GM18868 (cell line): ENCODE measurements around the gene KAT6B.
"Not testable (repeated sequence)": the region's sequence is repeated elsewhere in the genome, so short reads cannot be mapped to it uniquely, and the experiment has no call there.

Experiments
- ATAC-seq: cut with Tn5 transposase; IDR thresholded peaks from one replicate; pipeline ENCODE4 v1.9.1; 2021; ENCODE audit warnings: mild to moderate bottlenecking, moderate library complexity; ENCODE audit not compliant: unreplicated experiment

The KAT6B gene

DNA sequence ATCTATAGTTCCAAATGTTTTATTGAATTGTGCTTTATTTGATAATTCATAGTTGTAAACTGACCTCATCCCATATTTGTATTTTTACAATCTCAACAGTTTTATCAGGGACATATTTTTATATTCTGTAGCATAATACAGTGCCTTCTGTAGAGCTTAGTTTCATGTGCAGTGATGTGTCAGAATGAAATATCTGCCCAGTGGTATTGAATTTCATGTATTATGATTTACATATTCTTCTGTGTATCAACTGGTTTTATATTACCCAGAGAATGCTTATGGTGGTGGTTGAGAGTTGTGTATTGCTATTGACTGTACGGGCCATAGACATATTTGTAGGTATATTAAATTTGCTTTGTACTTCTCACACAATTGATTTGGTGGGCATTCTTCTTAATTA lies 89.9 kb downstream of the KAT6B start:
- no peak for ATAC-seq

DNA sequence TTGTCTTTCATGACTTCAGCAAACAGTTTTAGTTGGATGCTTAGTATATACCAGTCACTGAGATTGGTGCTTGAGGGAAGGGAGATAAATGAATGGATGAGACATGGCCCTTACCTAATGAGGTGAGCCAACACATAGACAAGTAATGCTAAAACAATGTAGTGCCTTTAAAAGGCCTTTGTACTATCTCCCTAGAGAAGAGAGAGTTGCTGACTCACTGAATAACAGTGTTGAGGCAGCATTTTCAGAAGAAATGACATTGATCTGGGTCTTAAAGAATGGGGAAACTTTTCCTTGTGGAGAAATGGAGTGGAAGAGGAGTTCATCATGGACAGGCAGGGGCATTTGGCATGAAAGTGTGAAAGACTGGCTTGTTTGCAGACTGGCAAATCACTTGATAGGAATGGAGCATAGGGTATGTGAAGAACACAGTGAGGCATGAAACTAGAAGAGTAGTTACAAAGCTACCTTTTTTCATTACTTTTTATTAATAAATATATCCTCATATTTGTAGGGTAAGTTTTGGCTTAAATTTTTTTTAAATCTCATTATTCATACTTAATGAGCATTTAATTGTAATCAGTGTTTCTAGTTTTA lies 91.2 kb downstream of the KAT6B start:
- ATAC-seq, result no peak

DNA sequence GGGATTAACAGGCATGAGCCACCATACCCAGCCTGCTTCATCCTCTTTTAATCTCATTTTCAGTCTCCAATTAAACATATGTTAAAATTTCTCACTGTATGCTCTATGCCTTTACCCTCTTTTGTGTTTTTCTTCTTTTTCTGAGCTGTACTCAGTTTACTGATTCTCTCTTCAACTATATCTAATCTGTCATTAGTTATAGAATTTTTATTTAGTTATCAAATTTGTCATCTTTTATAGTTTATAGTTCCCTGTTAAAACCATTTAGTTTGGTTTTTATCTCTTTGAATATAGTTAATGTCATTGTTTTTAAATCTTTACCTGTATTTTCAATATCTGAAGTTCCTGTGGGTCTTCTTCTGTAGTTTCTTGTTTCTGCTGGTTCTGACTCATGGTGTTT lies 93.3 kb downstream of the KAT6B start:
- no peak for ATAC-seq

DNA sequence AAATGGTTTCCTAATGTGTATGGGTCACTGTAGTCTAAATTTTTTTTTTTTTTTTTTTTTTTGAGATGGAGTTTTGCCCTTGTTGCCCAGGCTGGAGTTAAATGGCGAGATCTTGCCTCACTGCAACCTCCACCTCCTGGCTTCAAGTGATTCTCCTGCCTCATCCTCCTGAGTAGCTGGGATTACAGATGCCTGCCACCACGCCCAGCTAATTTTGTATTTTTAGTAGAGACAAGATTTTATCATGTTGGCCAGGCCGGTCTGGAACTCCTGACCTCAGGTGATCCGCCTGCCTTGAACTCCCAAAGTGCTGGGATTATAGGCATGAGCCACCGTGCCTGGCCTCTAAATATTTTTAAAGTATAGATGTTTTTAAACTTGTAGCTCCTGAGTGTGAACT lies 94.7 kb downstream of the KAT6B start:
- not testable (repeated sequence) for ATAC-seq

DNA sequence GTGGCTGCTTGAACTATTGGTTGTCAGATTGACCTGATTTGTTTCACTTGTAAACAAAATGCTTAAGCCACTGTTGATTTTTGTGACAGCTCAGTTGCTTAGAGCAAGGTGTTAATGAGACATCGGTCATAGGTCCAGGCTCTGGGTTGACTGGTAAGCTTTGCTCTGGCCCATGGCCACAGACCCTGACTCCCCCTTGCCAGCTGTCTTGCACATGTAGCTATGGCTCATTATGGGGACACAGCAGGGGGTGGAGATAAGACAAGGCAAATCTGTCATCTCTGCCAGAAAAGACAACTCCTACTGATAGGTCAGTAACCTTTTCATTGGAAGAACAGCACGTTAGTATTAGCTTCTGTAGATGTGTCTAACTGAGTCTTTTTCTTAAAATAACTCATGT lies 95.3 kb downstream of the KAT6B start:
- ATAC-seq, result no peak

DNA sequence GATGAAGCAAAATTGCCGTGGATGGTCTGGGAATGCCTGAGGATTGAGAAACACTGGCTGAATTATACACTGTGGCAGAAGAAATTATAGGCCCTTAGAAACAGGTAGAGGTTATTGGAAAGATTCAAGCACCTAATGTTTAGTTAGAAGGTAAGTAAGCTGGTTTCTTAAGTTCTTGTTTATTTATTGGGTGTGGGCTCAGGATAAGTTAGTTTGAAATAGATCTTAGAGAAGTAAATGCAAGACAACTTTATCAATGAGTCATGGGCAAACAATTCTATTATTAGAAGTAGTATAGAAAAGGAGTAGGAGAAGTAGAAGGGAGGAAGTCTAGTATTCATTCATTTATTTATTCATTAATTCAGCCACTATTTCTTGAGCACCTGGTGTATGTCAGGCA lies 96.5 kb downstream of the KAT6B start:
- no peak for ATAC-seq

DNA sequence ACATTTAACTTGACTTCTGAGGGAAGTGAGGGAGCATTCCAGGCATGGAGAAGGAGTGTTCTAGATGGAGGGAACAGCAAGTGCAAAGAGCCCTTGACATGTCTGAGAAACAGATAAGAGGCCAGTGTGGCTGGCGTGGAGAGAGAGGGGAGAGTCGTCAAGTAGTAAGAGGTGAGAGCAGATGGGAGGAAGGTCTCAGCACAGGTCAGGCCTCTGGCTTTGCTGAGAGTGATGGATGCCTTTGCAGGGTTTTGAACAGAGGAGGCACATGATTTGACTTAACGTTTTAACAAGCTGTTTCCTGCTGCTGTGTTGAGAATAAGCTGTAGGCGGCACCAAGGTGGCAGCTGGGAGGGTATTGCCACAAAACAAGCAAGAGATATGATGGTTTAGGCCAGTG lies 97.2 kb downstream of the KAT6B start:
- peak; percentile 46 for ATAC-seq

DNA sequence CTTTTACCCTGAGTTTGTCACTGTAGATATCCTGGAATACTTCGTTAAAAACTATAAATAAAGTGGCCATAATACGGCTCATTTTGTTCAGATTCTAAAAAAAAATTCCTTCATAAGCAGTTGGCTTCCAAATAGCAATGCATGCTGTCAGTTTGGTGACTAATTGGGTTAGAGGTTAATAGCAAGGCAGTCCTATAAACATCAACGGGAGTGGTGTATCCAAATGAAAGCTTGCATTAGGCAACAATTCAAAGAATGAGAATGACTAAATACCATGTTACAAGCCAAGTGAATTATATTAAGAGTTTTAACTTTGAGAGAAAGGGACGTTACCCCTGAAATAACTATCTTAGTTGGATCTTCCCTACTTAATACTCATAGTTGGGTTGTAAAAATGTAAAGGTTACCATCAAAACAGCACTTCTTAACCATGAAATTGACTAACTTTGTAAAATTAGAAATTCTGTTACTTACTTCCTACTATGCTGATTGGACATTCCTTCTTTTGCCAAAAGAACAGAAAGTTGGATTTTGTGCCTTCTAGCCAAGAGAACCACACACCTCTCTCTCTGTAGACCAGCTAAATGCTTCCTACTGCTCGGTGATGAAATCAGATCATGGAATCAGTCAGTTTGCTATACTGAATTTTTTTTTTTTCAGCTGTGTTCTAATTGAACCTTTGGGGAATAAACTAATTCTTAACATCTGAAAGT lies 98.0 kb downstream of the KAT6B start:
- ATAC-seq, result no peak

DNA sequence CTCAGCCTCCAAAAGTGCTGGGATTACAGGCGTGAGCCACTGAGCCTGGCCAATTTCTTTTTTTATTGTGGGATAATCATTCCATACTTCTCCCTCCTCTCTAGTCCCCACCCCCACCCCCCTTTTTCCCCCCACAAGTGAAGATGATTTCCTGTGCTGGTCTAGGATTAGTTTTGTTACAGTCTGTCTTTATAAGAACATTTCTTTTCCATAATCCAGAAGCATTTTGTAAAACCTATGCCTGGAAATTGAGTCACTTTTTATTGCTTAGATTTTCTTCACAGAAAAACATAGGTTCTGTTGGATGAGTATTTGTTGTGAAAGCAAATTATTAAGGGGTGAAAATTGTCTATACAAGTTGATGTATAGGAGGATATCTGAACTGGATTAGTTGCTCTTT lies 98.9 kb downstream of the KAT6B start:
- ATAC-seq, result no peak

DNA sequence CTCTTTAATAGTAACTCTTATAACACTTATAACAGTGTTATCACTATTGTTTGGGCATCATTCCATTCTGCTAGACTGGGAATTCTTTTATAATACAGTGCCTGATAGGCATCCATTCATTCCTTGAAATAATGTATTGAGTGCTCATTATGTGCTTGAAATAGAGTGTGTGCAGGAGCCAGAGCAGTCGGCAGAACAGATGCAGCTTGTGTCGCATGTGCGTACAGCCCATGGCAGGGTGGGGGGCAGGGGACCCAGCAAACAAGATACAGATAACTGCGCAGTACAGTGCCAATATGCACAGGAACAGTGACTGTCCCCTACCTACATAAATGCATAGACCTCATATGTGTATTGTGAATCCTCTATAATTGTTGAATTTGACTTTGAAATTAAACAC lies 99.3 kb downstream of the KAT6B start:
- ATAC-seq, result no peak

DNA sequence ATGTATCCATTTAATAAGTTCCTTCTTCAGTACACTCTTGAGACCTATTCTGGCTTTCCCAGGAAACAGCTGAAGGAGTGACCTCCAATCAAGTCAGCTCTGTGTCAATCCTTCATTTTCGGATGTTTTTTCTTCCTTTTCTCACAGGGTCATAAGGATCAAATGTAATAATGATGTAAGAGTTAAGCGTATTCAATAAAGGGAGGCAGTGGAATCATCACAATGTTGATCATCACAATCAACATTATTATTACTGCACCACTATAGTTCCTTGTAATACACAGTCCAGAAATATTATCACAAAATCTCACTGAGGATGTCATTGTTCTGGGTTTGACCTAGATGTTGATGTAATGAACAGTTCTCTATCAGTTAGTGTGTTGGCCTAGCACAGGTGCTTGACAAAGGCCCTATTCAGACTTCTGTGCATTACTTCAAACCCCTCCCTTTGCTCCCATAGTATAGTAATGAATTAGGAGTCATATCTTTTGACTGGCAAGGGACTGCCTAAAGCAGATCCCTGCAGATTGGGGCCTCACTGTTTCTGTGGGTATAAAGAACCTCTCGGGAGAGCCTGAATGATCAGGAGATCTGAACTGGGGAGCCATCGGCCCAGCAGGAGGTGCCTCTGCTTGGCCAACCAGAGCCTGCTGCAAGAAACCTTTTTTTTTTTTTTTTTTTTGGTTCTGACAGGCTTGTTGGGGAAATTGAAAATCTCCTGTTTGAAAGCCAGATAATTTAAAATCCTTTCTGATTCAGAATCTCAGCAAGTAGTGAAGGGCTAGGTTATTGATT lies 100.6 kb downstream of the KAT6B start:
- ATAC-seq, result no peak

DNA sequence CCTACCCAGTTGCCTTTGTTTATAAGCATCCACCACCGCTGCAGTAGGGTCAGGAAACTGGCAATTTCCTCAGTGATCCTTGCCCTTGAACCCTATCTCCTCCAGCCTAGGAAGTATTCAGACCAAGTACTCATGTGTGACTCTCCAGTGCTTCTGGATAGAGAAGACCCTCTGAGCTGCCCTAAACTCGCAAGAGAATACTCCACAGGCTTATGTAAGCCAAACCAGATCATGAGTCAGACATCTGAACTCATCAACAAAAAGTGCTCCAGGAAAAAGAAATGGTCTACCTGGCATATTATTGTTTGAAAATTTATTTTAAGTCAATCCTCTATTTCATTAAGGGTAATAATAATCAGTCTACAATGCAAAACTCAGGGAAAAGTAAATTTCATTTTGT lies 101.3 kb downstream of the KAT6B start:
- ATAC-seq, result no peak

DNA sequence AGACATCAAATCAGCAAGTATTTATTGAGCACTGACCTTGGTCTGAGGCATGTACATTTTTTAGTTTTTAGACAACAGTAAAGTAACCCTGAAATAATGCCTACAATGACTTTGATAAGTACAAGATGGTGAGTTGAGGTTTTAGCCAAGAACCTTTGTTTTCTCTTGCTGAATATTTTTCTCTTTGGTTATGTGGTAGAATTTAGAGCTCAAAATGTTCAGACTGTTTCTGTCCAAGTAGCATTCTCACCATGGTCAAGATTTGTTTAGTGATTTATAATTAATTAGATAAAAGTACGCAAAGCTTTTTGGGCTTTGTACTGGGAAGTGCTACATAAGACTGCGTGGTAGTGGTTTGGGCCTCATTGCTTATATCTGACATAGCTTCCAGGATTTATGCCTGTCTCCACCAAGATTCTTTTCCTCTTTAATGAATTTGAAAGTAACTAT lies 102.4 kb downstream of the KAT6B start:
- no peak for ATAC-seq

DNA sequence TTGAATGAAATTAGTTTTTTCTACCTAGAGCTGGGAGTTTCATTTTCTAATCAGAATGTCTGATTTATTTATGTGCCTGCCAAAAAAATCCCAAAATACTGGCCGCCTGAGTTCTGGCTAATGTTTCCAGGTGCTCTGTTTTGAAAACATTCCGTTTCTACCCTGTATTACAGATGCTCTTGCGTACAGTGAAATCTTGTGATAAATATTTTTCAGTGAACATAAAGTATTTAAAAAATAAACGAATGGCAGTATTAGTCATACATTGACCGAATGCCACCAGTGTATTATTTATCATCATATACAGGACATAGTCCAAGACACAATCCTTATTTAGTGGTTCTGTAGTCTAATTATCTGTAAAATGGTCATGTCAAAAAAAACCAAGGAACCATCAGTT lies 102.8 kb downstream of the KAT6B start:
- no peak for ATAC-seq

DNA sequence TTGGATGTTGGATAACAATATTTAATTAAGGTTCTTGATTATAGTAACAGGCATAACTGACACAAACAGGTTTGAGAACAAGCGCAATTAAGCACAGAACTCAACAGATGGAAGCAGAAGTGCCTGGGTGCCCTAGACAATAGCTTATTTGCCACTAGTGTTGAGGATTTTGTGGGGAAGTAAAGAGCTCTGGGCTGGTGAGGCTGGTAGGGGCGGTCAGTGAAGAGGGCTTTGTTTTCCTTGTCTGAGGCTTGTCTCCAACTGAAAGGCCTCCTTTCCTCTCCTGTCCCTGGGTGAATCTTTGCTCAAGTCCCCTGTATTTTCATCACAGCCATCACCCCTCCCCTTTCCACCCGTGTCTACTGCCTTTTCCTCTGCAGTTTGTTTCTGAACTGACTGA lies 104.6 kb downstream of the KAT6B start:
- no peak for ATAC-seq

DNA sequence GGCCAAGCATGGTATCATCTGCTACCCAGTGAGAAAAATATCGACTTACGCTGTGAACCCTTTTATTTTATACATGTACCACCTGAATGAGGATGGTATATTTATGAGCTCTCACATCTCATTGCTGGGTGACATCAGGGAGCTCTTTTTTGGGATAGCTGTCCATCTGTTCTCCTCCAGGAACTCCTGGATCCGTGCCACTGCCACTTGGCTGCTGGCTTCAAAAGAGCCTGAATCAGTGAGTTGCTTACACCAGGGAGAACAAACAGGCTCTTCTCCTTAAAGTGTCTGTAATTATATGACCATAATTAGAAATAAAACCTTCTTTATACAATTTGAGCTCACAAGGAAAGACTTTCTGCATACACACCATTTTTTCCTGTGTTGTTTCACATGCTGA lies 106.2 kb downstream of the KAT6B start:
- ATAC-seq, result no peak

DNA sequence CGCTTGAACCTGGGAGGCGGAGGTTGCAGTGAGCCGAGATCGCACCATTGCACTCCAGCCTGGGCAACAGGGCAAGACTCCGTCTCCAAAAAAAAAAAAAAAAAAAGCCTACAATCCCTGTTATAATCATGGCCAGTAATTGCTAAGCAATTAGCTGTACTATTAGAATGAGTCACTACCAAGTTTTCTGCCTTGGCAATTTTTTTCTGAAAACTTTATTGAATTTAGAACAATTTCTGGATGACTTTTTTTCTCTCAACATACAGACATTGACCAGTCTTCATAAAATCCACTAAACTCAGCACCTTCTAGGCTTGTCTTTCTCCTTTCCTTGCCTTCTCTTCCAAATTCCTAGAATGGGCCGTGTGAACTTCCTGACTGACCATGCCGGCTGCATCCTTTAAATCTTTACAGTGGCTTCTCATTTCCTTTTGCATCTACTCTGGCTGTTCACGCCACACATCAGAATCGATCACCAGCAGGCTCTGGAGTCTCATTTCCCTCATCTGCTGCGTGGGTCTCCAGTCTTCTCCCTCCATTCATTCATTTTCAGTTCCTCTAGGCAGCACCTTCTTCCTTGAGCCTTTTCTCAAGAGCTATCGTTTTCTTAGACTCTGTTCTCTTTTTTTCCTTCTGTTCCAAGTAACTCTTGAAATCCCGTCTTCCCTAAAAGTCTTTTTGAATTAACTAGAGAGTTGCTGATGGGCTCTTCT lies 107.9 kb downstream of the KAT6B start:
- ATAC-seq, result no peak

DNA sequence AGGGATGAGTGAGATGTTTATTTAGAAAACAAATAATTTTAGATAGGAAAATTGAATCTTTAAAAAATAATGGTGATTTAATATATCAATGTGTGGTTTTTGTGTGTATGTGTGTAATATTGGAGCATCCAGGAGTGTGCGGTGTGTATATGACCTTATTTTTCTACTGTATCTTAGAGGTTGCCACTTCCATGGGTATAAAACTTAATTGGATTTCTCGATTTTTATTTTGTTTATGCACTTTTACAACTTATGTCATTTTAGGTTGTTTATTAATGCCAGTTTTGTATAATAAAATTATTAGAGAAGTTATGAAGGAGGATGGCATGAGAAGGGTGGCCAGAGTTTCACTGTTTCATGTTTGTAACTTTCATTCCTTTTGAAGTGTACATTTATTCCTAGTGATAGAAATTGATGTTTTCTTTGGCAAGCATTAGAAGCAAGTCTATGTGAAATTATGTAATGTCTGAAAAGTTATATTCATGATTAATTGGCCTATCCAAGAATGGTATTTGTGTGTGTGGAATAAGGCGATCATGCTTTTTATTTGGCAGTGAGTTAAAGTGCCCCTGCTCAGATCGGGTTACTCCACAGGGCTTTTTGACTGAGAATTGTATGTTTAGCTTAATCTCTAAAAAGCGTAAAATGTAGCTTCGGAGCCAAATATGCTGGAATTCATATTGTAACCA lies 110.3 kb downstream of the KAT6B start:
- ATAC-seq, result no peak

DNA sequence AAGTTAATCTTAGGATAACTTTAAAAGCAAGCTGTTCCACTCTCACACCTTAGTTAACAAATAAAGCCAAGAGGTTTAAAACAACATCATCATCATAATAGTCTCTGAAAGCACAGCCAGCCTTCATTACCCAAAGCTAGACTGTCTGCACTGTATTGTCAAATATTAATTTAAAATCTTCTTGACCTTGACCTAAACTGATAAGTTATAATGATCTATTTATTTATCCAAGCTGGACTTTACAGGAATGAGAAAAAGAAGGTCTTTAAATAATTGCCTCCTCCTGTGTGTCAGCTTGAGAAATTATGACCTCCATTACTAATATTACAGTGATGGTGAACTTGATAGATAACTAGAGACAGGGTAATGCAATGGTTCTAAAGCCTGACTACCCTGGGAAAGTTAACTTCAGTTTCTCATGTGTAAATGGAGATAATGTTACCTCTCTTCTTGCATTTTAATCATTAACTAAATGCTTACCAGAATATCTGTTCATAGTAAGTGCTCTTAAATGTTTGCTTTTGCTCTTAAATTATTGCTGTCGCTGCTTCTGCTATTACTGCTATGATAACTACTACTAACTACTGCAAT lies 111.0 kb downstream of the KAT6B start:
- no peak for ATAC-seq

DNA sequence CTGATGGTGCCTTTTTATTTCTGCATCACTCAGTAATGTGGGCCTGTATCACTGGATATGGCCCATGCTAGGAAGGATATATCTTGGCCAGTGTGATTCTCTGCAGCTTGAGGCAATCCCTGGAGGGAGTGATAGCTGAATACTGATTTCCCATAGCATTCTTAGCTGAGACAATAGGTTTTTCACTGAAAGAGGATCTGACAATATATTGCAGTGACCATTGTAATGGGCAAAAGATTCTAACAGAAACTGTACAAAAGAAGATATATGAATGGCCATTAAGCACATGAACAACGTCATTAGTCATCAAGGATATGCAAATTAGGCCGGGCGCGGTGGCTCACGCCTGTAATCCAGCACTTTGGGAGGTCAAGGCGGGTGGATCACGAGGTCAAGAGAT lies 117.8 kb downstream of the KAT6B start:
- no peak for ATAC-seq
